ENCODE measurements around the gene PSMC3IP.
"Not testable (repeated sequence)": the region's sequence is repeated elsewhere in the genome, so short reads cannot be mapped to it uniquely, and the experiment has no call there.

Gene PSMC3IP

GRCh38 chr17:42545755-42546505, 31.6 kb downstream of the PSMC3IP start:
- DNase-seq (ENCODE audit: low spot score in 2 of 2); H3K4me1 Mint-ChIP-seq; H3K4me3 Mint-ChIP-seq; H3K27me3 Mint-ChIP-seq; H3K36me3 Mint-ChIP-seq; H3K27ac Mint-ChIP-seq; H3K9me3 Mint-ChIP-seq; ATAC-seq (ENCODE audit: low read depth): not testable (repeated sequence)

DNA sequence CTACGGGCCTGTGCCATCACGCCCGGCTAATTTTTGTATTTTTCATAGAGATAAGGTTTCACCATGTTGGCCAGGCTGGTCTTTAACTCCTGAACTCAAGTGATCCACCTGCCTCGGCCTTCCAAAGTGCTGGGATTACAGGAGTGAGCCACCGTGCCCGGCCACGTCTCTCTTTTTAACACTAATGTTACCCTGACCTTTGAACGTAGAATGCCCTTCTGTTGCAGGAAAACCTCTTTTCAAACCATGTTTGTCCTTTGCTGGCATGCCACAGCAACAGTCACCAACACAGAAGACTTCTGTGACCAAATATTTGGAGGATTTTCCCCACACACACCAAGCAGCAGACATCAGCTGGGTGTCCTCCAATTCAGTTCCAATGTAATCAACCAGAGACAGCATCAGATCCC, 32.6 kb downstream of the PSMC3IP start:
- Mint-ChIP-seq H3K4me1 (peaks cover 6% of the 10 kb centered on the region), H3K36me3 (peaks cover 2% of the 10 kb centered on the region), H3K4me3 (no peak overlapping the region), H3K27me3 (no peaks in the 10 kb centered on the region), H3K9me3 (no peaks in the 10 kb centered on the region), H3K27ac (no peak overlapping the region)
- ATAC-seq (ENCODE audit: low read depth) (no peak), DNase-seq (ENCODE audit: low spot score in 2 of 2) (no peak)

DNA sequence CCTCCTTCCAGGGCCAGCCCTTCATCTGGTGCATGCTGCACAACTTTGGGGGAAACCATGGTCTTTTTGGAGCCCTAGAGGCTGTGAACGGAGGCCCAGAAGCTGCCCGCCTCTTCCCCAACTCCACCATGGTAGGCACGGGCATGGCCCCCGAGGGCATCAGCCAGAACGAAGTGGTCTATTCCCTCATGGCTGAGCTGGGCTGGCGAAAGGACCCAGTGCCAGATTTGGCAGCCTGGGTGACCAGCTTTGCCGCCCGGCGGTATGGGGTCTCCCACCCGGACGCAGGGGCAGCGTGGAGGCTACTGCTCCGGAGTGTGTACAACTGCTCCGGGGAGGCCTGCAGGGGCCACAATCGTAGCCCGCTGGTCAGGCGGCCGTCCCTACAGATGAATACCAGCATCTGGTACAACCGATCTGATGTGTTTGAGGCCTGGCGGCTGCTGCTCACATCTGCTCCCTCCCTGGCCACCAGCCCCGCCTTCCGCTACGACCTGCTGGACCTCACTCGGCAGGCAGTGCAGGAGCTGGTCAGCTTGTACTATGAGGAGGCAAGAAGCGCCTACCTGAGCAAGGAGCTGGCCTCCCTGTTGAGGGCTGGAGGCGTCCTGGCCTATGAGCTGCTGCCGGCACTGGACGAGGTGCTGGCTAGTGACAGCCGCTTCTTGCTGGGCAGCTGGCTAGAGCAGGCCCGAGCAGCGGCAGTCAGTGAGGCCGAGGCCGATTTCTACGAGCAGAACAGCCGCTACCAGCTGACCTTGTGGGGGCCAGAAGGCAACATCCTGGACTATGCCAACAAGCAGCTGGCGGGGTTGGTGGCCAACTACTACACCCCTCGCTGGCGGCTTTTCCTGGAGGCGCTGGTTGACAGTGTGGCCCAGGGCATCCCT, 34.1 kb downstream of the PSMC3IP start:
- Mint-ChIP-seq H3K4me3 (no peak overlapping the region), H3K27me3 (no peaks in the 10 kb centered on the region), H3K27ac (no peak overlapping the region), H3K4me1 (no peaks in the 10 kb centered on the region), H3K36me3 (peaks cover 4% of the 10 kb centered on the region), H3K9me3 (no peaks in the 10 kb centered on the region)
- ATAC-seq (ENCODE audit: low read depth) (no peak), DNase-seq (ENCODE audit: low spot score in 2 of 2) (no peak)

DNA sequence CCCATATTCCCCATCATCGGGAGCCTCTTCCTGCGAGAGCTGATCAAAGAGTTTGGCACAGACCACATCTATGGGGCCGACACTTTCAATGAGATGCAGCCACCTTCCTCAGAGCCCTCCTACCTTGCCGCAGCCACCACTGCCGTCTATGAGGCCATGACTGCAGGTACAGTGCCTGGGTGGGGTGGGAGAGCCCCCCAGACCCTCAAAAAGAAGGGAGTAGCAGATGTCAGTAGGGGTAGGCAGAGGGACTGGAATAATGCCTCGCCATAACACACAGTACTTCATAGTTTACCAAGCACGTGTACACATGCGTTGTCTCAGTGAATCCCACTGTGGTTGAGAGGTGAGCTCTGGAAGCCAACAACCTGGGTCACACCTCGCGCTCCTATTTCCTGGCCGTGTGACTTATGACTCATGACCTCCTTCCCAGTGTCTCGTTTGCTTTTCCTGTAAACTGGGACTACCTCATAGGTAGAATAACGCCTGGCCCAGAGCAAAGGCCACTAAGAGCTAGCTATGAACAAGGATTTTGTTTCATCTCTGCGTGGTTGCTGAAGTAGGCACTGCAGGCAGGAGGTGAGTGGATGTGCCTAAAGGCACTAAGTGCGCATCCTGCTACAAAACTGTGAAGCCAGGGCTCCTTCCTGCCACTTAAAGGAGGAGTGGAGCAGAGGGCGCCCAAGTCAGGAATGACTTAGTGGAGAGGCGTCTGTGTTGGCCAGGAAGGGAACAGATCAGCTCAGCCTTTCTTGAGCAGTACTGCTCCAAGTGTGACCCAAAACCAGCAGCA, 36.3 kb downstream of the PSMC3IP start:
- H3K4me3 Mint-ChIP-seq, result no peak overlapping the region
- ATAC-seq (ENCODE audit: low read depth), result no peak

DNA sequence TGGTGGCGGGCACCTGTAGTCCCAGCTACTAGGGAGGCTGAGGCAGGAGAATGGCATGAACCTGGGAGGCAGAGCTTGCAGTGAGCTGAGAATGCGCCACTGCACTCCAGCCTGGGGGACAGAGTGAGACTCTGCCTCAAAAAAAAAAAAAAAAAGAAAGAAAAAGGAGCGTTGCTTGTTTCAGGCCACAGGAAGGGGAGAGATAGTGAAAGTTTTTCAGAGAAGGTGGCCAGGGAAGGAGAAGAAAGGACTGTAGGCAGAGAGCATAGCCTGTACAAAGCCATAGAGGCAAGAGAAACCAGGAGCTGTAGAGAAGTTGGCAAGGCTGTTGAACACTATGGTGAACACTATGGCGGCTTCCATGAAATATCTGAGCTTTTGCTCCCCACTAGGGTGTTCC, 37.0 kb downstream of the PSMC3IP start:
- H3K27me3 Mint-ChIP-seq; H3K9me3 Mint-ChIP-seq; H3K4me3 Mint-ChIP-seq; DNase-seq (ENCODE audit: low spot score in 2 of 2); ATAC-seq (ENCODE audit: low read depth); H3K36me3 Mint-ChIP-seq; H3K27ac Mint-ChIP-seq: not testable (repeated sequence)
- H3K4me1 Mint-ChIP-seq, result peaks cover 11% of the 10 kb centered on the region

More for the DNA sequence above, 36.3 kb downstream of the PSMC3IP start:
- DNase-seq (ENCODE audit: low spot score in 2 of 2), result no peak
- H3K27me3 Mint-ChIP-seq, result no peaks in the 10 kb centered on the region
- peaks cover 9% of the 10 kb centered on the region for H3K4me1 Mint-ChIP-seq
- H3K36me3 Mint-ChIP-seq, result peaks cover 4% of the 10 kb centered on the region
- H3K27ac Mint-ChIP-seq, result no peak overlapping the region
- no peaks in the 10 kb centered on the region for H3K9me3 Mint-ChIP-seq

DNA sequence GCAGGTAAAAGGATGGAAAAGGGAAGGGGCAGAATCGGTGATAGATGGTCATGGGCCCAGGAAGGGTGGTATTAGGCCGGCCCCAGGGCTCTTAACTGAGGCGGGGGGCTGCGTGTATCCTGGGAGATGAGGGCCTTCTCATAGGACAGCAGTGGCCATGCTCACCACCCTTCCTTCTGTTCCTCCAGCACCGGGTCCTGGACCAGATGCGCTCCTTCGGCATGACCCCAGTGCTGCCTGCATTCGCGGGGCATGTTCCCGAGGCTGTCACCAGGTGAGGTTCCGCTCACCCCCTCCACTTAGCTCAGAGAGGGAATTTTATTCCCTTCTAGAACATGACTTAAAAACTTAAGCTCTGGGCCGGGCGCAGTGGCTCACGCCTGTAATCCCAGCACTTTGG, 39.0 kb downstream of the PSMC3IP start:
- Mint-ChIP-seq H3K27ac (no peak overlapping the region), H3K4me3 (no peak overlapping the region), H3K9me3 (no peaks in the 10 kb centered on the region), H3K36me3 (peaks cover 4% of the 10 kb centered on the region), H3K27me3 (no peaks in the 10 kb centered on the region), H3K4me1 (peaks cover 14% of the 10 kb centered on the region)
- no peak for ATAC-seq (ENCODE audit: low read depth)
- no peak for DNase-seq (ENCODE audit: low spot score in 2 of 2)

- no peaks in the 10 kb centered on the region for H3K27me3 Mint-ChIP-seq
- DNase-seq (ENCODE audit: low spot score in 2 of 2) (no peak), ATAC-seq (ENCODE audit: low read depth) (no peak)
- peaks cover 16% of the 10 kb centered on the region for H3K4me1 Mint-ChIP-seq
- peaks cover 4% of the 10 kb centered on the region for H3K36me3 Mint-ChIP-seq
- peak overlapping the region; percentile 21 for H3K27ac Mint-ChIP-seq
- no peaks in the 10 kb centered on the region for H3K9me3 Mint-ChIP-seq
- H3K4me3 Mint-ChIP-seq, result peak overlapping the region; percentile 78
Measured at GRCh38 chr17:42537826-42538451, 39.6 kb downstream of the PSMC3IP start.

- no peak for ATAC-seq (ENCODE audit: low read depth)
- Mint-ChIP-seq H3K4me1 (peaks cover 16% of the 10 kb centered on the region), H3K36me3 (peaks cover 4% of the 10 kb centered on the region), H3K27ac (no peak overlapping the region), H3K4me3 (peak overlapping the region; percentile 88), H3K27me3 (no peaks in the 10 kb centered on the region), H3K9me3 (no peaks in the 10 kb centered on the region)
- DNase-seq (ENCODE audit: low spot score in 2 of 2), result no peak
Measured at GRCh38 chr17:42537156-42537805, 40.2 kb downstream of the PSMC3IP start.

DNA sequence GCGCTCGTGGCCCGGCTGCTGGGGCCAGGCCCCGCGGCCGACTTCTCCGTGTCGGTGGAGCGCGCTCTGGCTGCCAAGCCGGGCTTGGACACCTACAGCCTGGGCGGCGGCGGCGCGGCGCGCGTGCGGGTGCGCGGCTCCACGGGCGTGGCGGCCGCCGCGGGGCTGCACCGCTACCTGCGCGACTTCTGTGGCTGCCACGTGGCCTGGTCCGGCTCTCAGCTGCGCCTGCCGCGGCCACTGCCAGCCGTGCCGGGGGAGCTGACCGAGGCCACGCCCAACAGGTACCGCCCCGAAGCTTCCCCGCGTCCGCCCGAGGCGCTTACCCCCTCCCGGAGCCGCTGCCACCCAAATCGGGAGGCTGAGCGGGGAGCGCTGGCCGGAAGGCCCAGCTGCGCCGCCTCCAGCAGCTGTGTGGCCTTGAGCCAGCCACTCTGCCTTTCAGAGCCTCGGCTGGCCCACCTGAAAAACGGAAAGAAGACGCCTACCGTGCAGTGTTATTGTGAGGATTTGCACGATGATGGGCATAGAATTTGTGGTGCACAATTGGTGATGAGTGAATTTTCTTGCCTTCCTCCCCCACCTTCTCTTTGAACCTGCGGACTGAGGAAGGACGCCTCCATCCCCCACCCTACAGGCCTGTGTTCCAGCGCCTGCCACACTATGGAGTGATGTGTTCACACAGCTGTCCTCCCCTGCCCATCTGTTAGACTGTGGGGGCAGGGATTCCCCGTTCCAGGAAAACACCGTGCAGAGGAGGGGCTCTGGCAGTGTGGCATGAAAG, 41.0 kb downstream of the PSMC3IP start:
- peaks cover 18% of the 10 kb centered on the region for H3K4me1 Mint-ChIP-seq
- DNase-seq (ENCODE audit: low spot score in 2 of 2) (peak in 1 of 2 donors; percentile 48), ATAC-seq (ENCODE audit: low read depth) (peak; percentile 55)
- H3K9me3 Mint-ChIP-seq, result no peaks in the 10 kb centered on the region
- peaks cover 4% of the 10 kb centered on the region for H3K36me3 Mint-ChIP-seq
- no peaks in the 10 kb centered on the region for H3K27me3 Mint-ChIP-seq
- H3K4me3 Mint-ChIP-seq, result peak overlapping the region; percentile 88
- H3K27ac Mint-ChIP-seq, result peak overlapping the region; percentile 92

- H3K27ac Mint-ChIP-seq, result peak within 1 kb of the TSS; percentile 92
- ATAC-seq (ENCODE audit: low read depth), result peak; percentile 88
- no peaks in the 10 kb centered on the region for H3K9me3 Mint-ChIP-seq
- peak; percentile 82 to 91 for DNase-seq (ENCODE audit: low spot score in 2 of 2)
- peaks cover 2% of the 10 kb centered on the region for H3K36me3 Mint-ChIP-seq
- no peaks in the 10 kb centered on the region for H3K27me3 Mint-ChIP-seq
- peak within 1 kb of the TSS; percentile 88 for H3K4me3 Mint-ChIP-seq
- peaks cover 20% of the 10 kb centered on the region for H3K4me1 Mint-ChIP-seq
Measured at GRCh38 chr17:42536048-42536371, 41.5 kb downstream of the PSMC3IP start, which contains the start of gene NAGLU. TSS of gene NAGLU (plus strand) at chr17:42536241. CDS start at chr17:42536273, 32 bp downstream.

GRCh38 chr17:42535155-42536047, 42.1 kb downstream of the PSMC3IP start:
- ATAC-seq (ENCODE audit: low read depth) (peak; percentile 20), DNase-seq (ENCODE audit: low spot score in 2 of 2) (no peak)
- H3K36me3 Mint-ChIP-seq, result peaks cover 2% of the 10 kb centered on the region
- peaks cover 24% of the 10 kb centered on the region for H3K4me1 Mint-ChIP-seq
- H3K27me3 Mint-ChIP-seq, result no peaks in the 10 kb centered on the region
- no peaks in the 10 kb centered on the region for H3K9me3 Mint-ChIP-seq
- H3K27ac Mint-ChIP-seq, result peak overlapping the region; percentile 92
- H3K4me3 Mint-ChIP-seq, result peak overlapping the region; percentile 85

Data from memory B cell (primary cell).